HepG2 (cell line): ENCODE results near the gene CDKN3.

Experiments used
- CTCF ChIP-seq: sonication (generic); formaldehyde crosslinking; IDR thresholded peaks from 2 replicates; pipeline ENCODE4 v1.5.0; 2020; ENCODE audit warnings: mild to moderate bottlenecking, missing genetic modification reagents, moderate library complexity
- EZH2 ChIP-seq: conservative IDR thresholded peaks from 2 replicates; pipeline ENCODE4 v1.6.1; 2012; ENCODE audit warnings: mild to moderate bottlenecking, low read depth, low read length, moderate library complexity
- REST ChIP-seq, 2 experiments: IDR thresholded peaks; 2 replicates each; pipeline ENCODE4 v1.6.1; 2011 to 2012; ENCODE audit warnings: low read length in 2 of 2, borderline replicate concordance in 1 of 2, low read depth in 1 of 2, mild to moderate bottlenecking in 1 of 2, moderate library complexity in 1 of 2
- ZNF639 ChIP-seq: conservative IDR thresholded peaks from 2 replicates; pipeline ENCODE4 v1.6.1; 2018; ENCODE audit warnings: missing genetic modification reagents

GRCh38 chr14:54465654-54466053, 68.8 kb downstream of the CDKN3 start:
- TF ChIP-seq REST (IDR thresholded peaks at IDR 0.05; ENCODE audit: borderline replicate concordance in 1 of 2, low read depth in 1 of 2, low read length in 2 of 2) (no peak), EZH2 (no peak), CTCF (no peak), ZNF639 (no peak)
